Mucosa of descending colon (tissue), 3 donors: ENCODE results near the gene TNNI3K. TPM values are rescaled to one million over a fixed set of nuclear protein-coding genes. Genes with fewer than 3 reads are reported as not detected.
"Not testable (repeated sequence)": the region's sequence is repeated elsewhere in the genome, so short reads cannot be mapped to it uniquely, and the experiment has no call there.

Experiments used
- ATAC-seq: fragments of 200-7000 bp; cut with Tn5 transposase; one replicate; pipeline ENCODE4 v1.9.1; 2020; ENCODE audit warnings: mild to moderate bottlenecking, moderate library complexity
- DNase-seq, 3 donors: peaks; one replicate each; pipeline ENCODE4 v3.0.0-alpha.2; 2020
- H3K36me3 ChIP-seq: fragments of 200-600 bp; one replicate; pipeline ENCODE4 v1.8.0; 2021; ENCODE audit warnings: low read depth, mild to moderate bottlenecking
- H3K4me1 ChIP-seq: fragments of 200-600 bp; one replicate; pipeline ENCODE4 v1.8.0; 2021; ENCODE audit warnings: low read depth, mild to moderate bottlenecking
- H3K4me3 ChIP-seq: fragments of 200-600 bp; one replicate; pipeline ENCODE4 v1.8.0; 2021; ENCODE audit warnings: mild to moderate bottlenecking
- H3K9me3 ChIP-seq: fragments of 200-600 bp; one replicate; pipeline ENCODE4 v1.8.0; 2021; ENCODE audit warnings: mild to moderate bottlenecking
- CTCF ChIP-seq: fragments of 200-600 bp; IDR thresholded peaks from one replicate; pipeline ENCODE4 v1.8.0; 2022; ENCODE audit warnings: antibody characterized with exemption, mild to moderate bottlenecking
- intact Hi-C, 2 donors: fragments of 100-400 bp; cut with DNase I in 1 of 2; cut with micrococcal nuclease in 1 of 2; formaldehyde crosslinking; loops; one replicate each; pipeline versions ENCODE4 v1.11.0 to v1.11.1; 2022; cut with DNase I, micrococcal nuclease
- total RNA-seq, 3 donors: library from RNA; stranded (reverse); fragmentation: NEBNext Ultra II Directional in 2 of 3; extraction: Animal tissue kit (Norgen Biotek cat#: 25700) in 2 of 3; gene quantifications; one replicate each; pipeline versions ENCODE4 v1.2.1 to v1.2.4, GENCODE V29; 2021 to 2023
- donor health status: DM: no; HTN: no; CAD: no; lungs with moderate emphysema.
- donor health status: DM: no; HTN: no; CAD: no.
- donor health status: DM: no; HTN: yes; CAD: no.

Gene TNNI3K
- total RNA-seq, 3 donors from 2014 or later, result 0.72 to 1.1 (median 1.1) TPM

DNA sequence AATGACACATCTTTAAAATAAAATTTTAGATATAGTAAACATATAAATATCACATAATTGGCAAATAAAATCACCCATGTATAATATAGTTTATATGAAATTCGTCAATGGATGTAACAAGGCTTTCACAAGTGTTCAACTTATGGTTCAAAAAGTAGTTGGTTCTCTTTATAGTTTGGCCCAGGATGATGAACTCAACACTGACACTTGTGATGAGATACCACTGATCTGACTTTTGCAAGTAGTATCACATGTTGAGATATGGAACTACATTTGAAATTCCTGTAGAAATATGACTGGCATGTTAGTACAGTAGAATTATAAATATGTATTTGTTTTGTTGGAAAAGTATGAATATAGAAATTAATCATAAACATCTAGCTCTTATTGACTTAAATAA, 1.8 kb downstream of the TNNI3K start:
- H3K9me3 ChIP-seq, result no peaks in the 10 kb centered on the region
- H3K4me1 ChIP-seq, result no peaks in the 10 kb centered on the region
- H3K4me3 ChIP-seq, result no peak overlapping the region
- intact Hi-C loops, result no loop called here
- no peak for TF ChIP-seq CTCF
- DNase-seq (no peak), ATAC-seq (no peak)
- no peaks in the 10 kb centered on the region for H3K36me3 ChIP-seq

- no peak for DNase-seq
- TF ChIP-seq CTCF, result no peak
- Histone ChIP-seq H3K9me3 (no peaks in the 10 kb centered on the region), H3K36me3 (no peaks in the 10 kb centered on the region), H3K4me1 (no peaks in the 10 kb centered on the region), H3K4me3 (no peak overlapping the region)
- intact Hi-C loops, result no loop called here
- ATAC-seq, result no peak
These were observed 2.6 kb downstream of the TNNI3K start for GRCh38 chr1:74237787-74238186.

DNA sequence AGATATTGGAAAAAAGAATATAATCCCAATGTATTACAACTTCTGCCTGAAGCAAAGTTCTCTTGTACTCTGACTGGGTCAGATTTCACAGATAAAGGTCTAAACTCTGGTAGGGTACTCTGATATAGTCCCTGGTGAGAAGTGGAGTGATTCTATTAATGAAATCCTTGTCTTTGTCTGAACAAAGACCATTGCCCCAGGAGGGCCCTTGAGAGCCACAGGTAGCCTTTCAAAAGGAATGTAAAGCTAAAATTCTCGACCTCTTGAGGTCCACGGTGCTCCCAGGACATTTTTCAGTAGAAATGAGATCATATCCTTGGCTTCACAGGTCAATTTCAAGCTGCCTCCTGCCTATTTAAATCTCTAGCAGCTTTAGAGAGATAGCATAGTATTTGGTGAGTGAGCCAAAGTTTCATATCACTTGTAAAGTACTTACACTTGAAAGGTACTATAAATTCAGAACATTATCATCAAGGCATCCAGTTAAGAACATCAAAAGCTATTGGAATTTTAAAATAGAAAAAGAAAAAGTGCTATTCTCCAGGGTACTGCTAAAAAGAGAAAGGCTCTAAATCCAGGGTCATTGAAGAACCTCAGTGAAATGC, 10.1 kb downstream of the TNNI3K start:
- ATAC-seq (no peak), DNase-seq (no peak)
- H3K9me3 ChIP-seq, result peaks cover 3% of the 10 kb centered on the region
- H3K4me1 ChIP-seq, result no peaks in the 10 kb centered on the region
- no peak for TF ChIP-seq CTCF
- intact Hi-C loops, result no loop called here
- no peaks in the 10 kb centered on the region for H3K36me3 ChIP-seq
- no peak overlapping the region for H3K4me3 ChIP-seq

GRCh38 chr1:74246315-74246714, 11.1 kb downstream of the TNNI3K start:
- intact Hi-C loops, result no loop called here
- no peak overlapping the region for H3K4me3 ChIP-seq
- no peak for ATAC-seq
- H3K9me3 ChIP-seq, result peaks cover 3% of the 10 kb centered on the region
- DNase-seq, result no peak
- no peaks in the 10 kb centered on the region for H3K36me3 ChIP-seq
- no peak for TF ChIP-seq CTCF
- H3K4me1 ChIP-seq, result no peaks in the 10 kb centered on the region

DNA sequence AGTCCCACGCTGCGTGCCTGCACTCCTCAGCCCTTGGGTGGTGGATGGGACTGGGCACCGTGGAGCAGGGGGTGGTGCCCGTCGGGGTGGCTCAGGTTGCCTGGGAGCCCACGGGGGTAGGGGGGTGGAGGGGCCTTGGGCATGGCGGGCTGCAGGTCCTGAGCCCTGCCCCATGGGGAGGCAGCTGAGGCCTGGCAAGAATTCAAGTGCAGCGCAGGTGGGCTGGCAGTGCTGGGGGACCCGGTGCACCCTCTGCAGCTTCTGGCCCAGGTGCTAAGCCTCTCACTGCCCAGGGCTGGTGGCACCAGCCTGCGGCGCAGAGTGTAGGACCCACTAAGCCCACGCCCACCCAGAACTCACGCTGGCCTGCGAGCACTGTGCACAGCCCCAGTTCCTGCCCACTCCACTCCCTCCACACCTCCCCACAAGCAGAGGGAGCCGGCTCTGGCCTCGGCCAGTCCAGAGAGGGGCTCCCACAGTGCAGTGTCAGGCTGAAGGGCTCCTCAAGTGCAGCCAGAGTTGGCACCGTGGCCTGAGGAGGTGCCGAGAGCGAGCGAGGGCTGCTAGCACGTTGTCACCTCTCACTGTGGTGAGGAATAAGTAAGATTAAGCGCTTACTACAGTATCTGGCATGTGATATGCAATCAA, 12.8 kb downstream of the TNNI3K start:
- ATAC-seq (no peak), DNase-seq (peak in 1 of 3 donors; percentile 31)
- Histone ChIP-seq H3K9me3 (peaks cover 3% of the 10 kb centered on the region), H3K36me3 (no peaks in the 10 kb centered on the region), H3K4me3 (no peak overlapping the region), H3K4me1 (no peaks in the 10 kb centered on the region)
- no peak for TF ChIP-seq CTCF
- intact Hi-C loops, result no loop called here

- intact Hi-C loops, H3K4me3 ChIP-seq, H3K4me1 ChIP-seq, H3K9me3 ChIP-seq, ATAC-seq, H3K36me3 ChIP-seq: not testable (repeated sequence)
- peak in 1 of 3 donors; percentile 29 for DNase-seq
These were observed 18.1 kb downstream of the TNNI3K start for GRCh38 chr1:74253243-74253824.
